ENCODE data around the gene CDX4. TPM values are rescaled to one million over a fixed set of nuclear protein-coding genes. Genes with fewer than 3 reads are reported as not detected.
"Not testable (repeated sequence)": the region's sequence is repeated elsewhere in the genome, so short reads cannot be mapped to it uniquely, and the experiment has no call there.

CDX4 gene
- total RNA-seq, 2 experiments from 2014 or later, result not detected

- TF ChIP-seq CTCF (IDR thresholded peaks at IDR 0.05), result no peak
- intact Hi-C loops (cut with micrococcal nuclease), result no loop called here
- Mint-ChIP-seq H3K27me3 (peaks cover 3% of the 10 kb centered on the region), H3K9me3 (no peaks in the 10 kb centered on the region), H3K27ac (no peak overlapping the region), H3K4me1 (ENCODE audit: low read depth) (no peaks in the 10 kb centered on the region), H3K4me3 (no peak overlapping the region), H3K36me3 (ENCODE audit: low read depth) (no peaks in the 10 kb centered on the region)
- no peak for DNase-seq
- CTCF ChIA-PET, result no interaction called here
- POLR2A ChIA-PET, result no interaction called here
- ATAC-seq, result no peak
These were observed 21.5 kb downstream of the CDX4 start for GRCh38 chrX:73468376-73468775.

- Mint-ChIP-seq H3K4me1 (ENCODE audit: low read depth) (no peaks in the 10 kb centered on the region), H3K36me3 (ENCODE audit: low read depth) (no peaks in the 10 kb centered on the region), H3K4me3 (no peak overlapping the region), H3K9me3 (peaks cover 2% of the 10 kb centered on the region), H3K27me3 (no peaks in the 10 kb centered on the region), H3K27ac (no peak overlapping the region)
- POLR2A ChIA-PET, result no interaction called here
- DNase-seq (no peak), ATAC-seq (no peak)
- TF ChIP-seq CTCF (IDR thresholded peaks at IDR 0.05), result no peak
- CTCF ChIA-PET, result no interaction called here
- intact Hi-C loops (cut with micrococcal nuclease), result no loop called here
These were observed 32.1 kb downstream of the CDX4 start for GRCh38 chrX:73478961-73479360.

GRCh38 chrX:73481521-73481920, 34.7 kb downstream of the CDX4 start:
- ChIA-PET CTCF (no interaction called here), POLR2A (no interaction called here)
- no peaks in the 10 kb centered on the region for H3K36me3 Mint-ChIP-seq (ENCODE audit: low read depth)
- H3K4me3 Mint-ChIP-seq, result no peak overlapping the region
- DNase-seq (no peak), ATAC-seq (no peak)
- no peak overlapping the region for H3K27ac Mint-ChIP-seq
- TF ChIP-seq CTCF (IDR thresholded peaks at IDR 0.05), result no peak
- intact Hi-C loops (cut with micrococcal nuclease), result no loop called here
- no peaks in the 10 kb centered on the region for H3K4me1 Mint-ChIP-seq (ENCODE audit: low read depth)
- H3K27me3 Mint-ChIP-seq, result no peaks in the 10 kb centered on the region
- H3K9me3 Mint-ChIP-seq, result peaks cover 2% of the 10 kb centered on the region

- no peak overlapping the region for H3K4me3 Mint-ChIP-seq
- no peak for ATAC-seq
- no peak for DNase-seq
- intact Hi-C loops (cut with micrococcal nuclease), result no loop called here
- H3K36me3 Mint-ChIP-seq (ENCODE audit: low read depth), result no peaks in the 10 kb centered on the region
- H3K9me3 Mint-ChIP-seq, result peaks cover 10% of the 10 kb centered on the region
- ChIA-PET POLR2A (no interaction called here), CTCF (no interaction called here)
- H3K27ac Mint-ChIP-seq, result no peak overlapping the region
- TF ChIP-seq CTCF (IDR thresholded peaks at IDR 0.05), result no peak
- no peaks in the 10 kb centered on the region for H3K27me3 Mint-ChIP-seq
- H3K4me1 Mint-ChIP-seq (ENCODE audit: low read depth), result no peaks in the 10 kb centered on the region
These were observed 43.8 kb downstream of the CDX4 start for GRCh38 chrX:73490661-73491060.

GRCh38 chrX:73492178-73492577, 45.3 kb downstream of the CDX4 start:
- H3K36me3 Mint-ChIP-seq (ENCODE audit: low read depth); POLR2A ChIA-PET; H3K4me3 Mint-ChIP-seq; intact Hi-C loops (cut with micrococcal nuclease); DNase-seq; H3K4me1 Mint-ChIP-seq (ENCODE audit: low read depth); ATAC-seq; CTCF ChIA-PET; H3K27ac Mint-ChIP-seq; H3K27me3 Mint-ChIP-seq: not testable (repeated sequence)
- H3K9me3 Mint-ChIP-seq, result peaks cover 11% of the 10 kb centered on the region

Other genes starting within 250 kb of the CDX4 start
- gene NAP1L2, start 232.2 kb upstream of the CDX4 start, total RNA-seq, result 1 to 10 TPM; 1.0 to 1.4 TPM
- gene CHIC1, start 116.1 kb downstream of the CDX4 start, total RNA-seq, result 1 to 10 TPM; 3.9 to 4.4 TPM

All from activated CD8-positive, alpha-beta T cell treated with anti-CD3 and anti-CD28 coated beads for 36 hours (primary cell).